ENCODE measurements around the gene SLC36A4.
"Not testable (repeated sequence)": the region's sequence is repeated elsewhere in the genome, so short reads cannot be mapped to it uniquely, and the experiment has no call there.

Gene SLC36A4

GRCh38 chr11:93116641-93117441 lies 81.0 kb downstream of the SLC36A4 start:
- no peak for DNase-seq (ENCODE audit: low read depth)
- no peak for TF ChIP-seq CTCF (IDR thresholded peaks at IDR 0.05; ENCODE audit: low read depth, low read length)
- no peak for TF ChIP-seq MYC (IDR thresholded peaks at IDR 0.05; ENCODE audit: low read depth, low read length)
- TF ChIP-seq MAX (IDR thresholded peaks at IDR 0.05; ENCODE audit: low read depth, low read length): no peak
- TF ChIP-seq POLR2A (IDR thresholded peaks at IDR 0.05; ENCODE audit: extremely low read depth, insufficient read length): no peak
- H3K4me3 ChIP-seq (ENCODE audit: low read depth, low read length): no peak overlapping the region

GRCh38 chr11:93114304-93114703 lies 83.5 kb downstream of the SLC36A4 start:
- no peak for DNase-seq (ENCODE audit: low read depth)

GRCh38 chr11:93113824-93114223 lies 84.0 kb downstream of the SLC36A4 start:
- no peak for DNase-seq (ENCODE audit: low read depth)
- TF ChIP-seq CTCF (IDR thresholded peaks at IDR 0.05; ENCODE audit: low read depth, low read length) (peak; percentile 6), MYC (IDR thresholded peaks at IDR 0.05; ENCODE audit: low read depth, low read length) (no peak), POLR2A (IDR thresholded peaks at IDR 0.05; ENCODE audit: extremely low read depth, insufficient read length) (no peak), MAX (IDR thresholded peaks at IDR 0.05; ENCODE audit: low read depth, low read length) (no peak)
- H3K4me3 ChIP-seq (ENCODE audit: low read depth, low read length): no peak overlapping the region

More at GRCh38 chr11:93114304-93114703, 83.5 kb downstream of the SLC36A4 start:
- TF ChIP-seq POLR2A (IDR thresholded peaks at IDR 0.05; ENCODE audit: extremely low read depth, insufficient read length) (no peak), MYC (IDR thresholded peaks at IDR 0.05; ENCODE audit: low read depth, low read length) (no peak), MAX (IDR thresholded peaks at IDR 0.05; ENCODE audit: low read depth, low read length) (no peak), CTCF (IDR thresholded peaks at IDR 0.05; ENCODE audit: low read depth, low read length) (no peak)
- no peak overlapping the region for H3K4me3 ChIP-seq (ENCODE audit: low read depth, low read length)

GRCh38 chr11:93111147-93111546 lies 86.6 kb downstream of the SLC36A4 start:
- DNase-seq (ENCODE audit: low read depth): peak; percentile 12
- H3K4me3 ChIP-seq (ENCODE audit: low read depth, low read length): not testable (repeated sequence)

GRCh38 chr11:93100211-93100610 lies 97.6 kb downstream of the SLC36A4 start:
- TF ChIP-seq CTCF (IDR thresholded peaks at IDR 0.05; ENCODE audit: low read depth, low read length): no peak
- TF ChIP-seq MAX (IDR thresholded peaks at IDR 0.05; ENCODE audit: low read depth, low read length): no peak
- TF ChIP-seq MYC (IDR thresholded peaks at IDR 0.05; ENCODE audit: low read depth, low read length): no peak
- TF ChIP-seq POLR2A (IDR thresholded peaks at IDR 0.05; ENCODE audit: extremely low read depth, insufficient read length): no peak
- DNase-seq (ENCODE audit: low read depth): no peak
- H3K4me3 ChIP-seq (ENCODE audit: low read depth, low read length): no peak overlapping the region

GRCh38 chr11:93099806-93100205 lies 98.0 kb downstream of the SLC36A4 start:
- DNase-seq (ENCODE audit: low read depth): no peak
- no peak overlapping the region for H3K4me3 ChIP-seq (ENCODE audit: low read depth, low read length)
- TF ChIP-seq CTCF (IDR thresholded peaks at IDR 0.05; ENCODE audit: low read depth, low read length) (no peak), MAX (IDR thresholded peaks at IDR 0.05; ENCODE audit: low read depth, low read length) (no peak), POLR2A (IDR thresholded peaks at IDR 0.05; ENCODE audit: extremely low read depth, insufficient read length) (no peak), MYC (IDR thresholded peaks at IDR 0.05; ENCODE audit: low read depth, low read length) (no peak)

Measured in NB4 (cell line).